GM21381 (cell line): ENCODE measurements around the gene STK38L.

Experiments
- ATAC-seq: cut with Tn5 transposase; IDR thresholded peaks from one replicate; pipeline ENCODE4 v1.9.1; 2021; ENCODE audit warnings: mild to moderate bottlenecking, moderate library complexity; ENCODE audit not compliant: unreplicated experiment

The STK38L gene

DNA sequence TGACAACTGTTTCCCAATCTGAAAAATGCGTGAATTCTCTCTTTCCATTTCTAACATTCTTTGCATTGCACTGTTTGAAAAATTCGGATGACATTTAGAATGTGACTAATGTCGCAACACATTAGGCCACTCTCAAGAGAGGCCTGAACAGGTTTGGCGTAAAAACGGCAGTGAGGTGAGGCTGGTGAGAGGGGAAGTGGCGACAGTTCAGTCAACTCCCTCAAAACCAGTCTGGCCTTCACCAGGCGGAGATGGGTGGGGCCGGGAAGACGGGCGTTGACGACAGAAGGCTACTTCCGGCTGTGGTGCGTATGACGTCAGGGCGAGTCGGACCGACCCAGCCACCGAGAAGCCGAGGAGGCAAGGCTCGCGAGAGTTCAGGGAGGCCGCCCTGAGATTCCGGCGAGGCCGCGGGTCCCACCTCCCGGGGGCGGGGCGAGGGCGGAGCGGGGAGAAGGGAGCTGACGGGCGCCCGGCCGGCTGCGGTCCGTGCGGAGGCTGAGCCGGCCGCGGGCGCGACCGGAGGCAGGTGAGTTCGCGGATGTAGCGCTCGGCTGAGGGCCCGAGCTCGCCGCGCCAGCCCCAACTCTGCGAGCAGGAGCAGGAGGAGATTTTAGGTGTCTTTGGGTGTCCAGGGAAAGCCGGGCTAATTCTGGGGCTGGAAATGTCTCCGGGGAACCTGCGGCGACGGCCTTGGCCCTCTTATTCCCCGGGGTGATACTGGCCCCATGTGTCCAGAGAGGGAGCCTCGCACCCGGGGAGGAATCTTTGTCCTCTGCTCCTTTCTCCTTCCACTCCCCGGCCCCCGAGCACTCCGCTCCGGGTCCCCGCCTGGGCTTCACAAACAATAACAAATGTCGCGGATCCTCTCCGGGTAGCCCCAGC is at the start of gene STK38L:
TSS of gene STK38L (plus strand) at position 483 of the 885 bp plus-strand sequence. CDS start 53,435 bp downstream, outside the sequence.
- ATAC-seq, result peak; percentile 91

- ATAC-seq, result no peak
Measured at GRCh38 chr12:27194644-27195043, 49.4 kb upstream of the STK38L start.

- no peak for ATAC-seq
Measured at GRCh38 chr12:27198036-27198435, 46.0 kb upstream of the STK38L start.

- no peak for ATAC-seq
Measured at GRCh38 chr12:27199638-27200300, 44.3 kb upstream of the STK38L start.

- ATAC-seq, result no peak
Measured at GRCh38 chr12:27201169-27201568, 42.9 kb upstream of the STK38L start.

DNA sequence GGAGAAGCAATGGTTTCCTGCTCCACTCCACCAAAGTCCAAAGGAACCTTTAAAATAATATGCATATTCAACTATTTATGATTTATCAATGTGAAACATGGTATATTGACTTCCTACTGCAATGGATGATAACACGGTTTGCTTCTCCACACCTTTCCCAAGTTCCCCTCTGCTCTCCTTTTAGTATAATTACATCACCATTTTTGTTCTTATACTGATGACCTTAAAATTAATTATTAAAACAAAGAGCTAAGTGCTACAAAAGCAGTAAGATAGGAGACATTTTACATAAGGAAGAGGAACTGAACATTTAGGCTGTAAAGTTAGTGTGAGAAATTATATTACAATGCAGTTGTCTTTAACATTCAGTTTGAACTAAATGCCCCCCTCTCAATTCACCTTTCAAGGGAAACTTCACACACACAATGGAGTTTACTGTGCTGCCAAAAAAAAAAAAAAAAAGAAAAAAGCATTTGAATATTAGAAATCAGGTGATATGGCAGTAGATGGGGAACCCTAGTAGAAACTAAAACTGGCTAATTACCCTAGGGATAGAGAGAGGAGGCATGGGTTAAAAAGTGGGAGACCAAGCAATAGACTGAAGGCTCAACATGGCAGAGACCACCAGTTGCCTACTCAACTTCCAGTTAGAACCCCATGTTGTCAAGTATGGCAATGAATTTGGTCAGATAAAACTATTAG is 37.1 kb upstream of the STK38L start:
- peak; percentile 8 for ATAC-seq

GRCh38 chr12:27207615-27208413 is 36.3 kb upstream of the STK38L start:
- peak; percentile 83 for ATAC-seq

DNA sequence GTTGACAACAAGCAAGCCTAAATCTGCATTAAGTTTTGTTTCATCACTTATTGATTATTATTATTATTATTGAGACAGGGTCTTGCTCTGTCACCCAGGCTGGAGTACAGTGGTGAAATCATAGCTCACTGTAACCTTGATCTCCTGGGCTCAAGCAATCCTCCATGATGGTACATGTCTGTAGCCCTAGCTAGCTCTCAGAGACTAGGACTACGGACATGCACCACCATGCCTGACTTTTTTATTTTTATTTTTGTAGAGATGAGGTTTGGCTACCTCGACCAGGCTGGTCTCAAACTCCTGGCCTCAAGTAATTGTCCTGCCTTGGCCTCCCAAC is 35.7 kb upstream of the STK38L start:
- ATAC-seq, result peak; percentile 13

DNA sequence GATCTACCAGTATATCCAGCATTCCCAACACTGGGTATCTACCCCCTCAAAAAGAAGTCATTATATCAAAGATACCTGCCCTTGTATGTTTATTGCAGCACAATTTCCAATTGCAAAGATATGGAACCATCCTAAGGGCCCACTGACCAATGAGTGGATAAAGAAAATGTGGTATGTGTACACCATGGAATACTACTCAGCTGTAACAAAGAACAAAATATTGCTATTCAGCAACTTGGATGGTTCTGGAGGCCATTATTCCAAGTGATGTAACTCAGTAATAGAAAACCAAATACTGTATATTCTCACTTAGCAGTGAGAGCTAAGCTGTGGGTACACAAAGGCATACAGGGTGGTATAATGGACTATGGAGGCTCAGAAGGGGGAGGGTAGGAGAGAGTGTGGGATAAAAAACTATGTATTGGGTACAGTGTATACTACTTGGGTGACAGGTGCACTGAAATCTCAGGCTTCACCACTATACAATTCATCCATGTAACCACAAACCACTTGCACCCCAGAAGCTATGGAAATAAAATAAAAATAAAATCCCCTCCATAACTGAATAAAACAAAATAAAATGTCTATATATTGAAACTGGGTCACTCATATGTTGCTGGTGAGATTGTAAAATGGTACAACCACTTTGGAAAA is 34.7 kb upstream of the STK38L start:
- no peak for ATAC-seq

DNA sequence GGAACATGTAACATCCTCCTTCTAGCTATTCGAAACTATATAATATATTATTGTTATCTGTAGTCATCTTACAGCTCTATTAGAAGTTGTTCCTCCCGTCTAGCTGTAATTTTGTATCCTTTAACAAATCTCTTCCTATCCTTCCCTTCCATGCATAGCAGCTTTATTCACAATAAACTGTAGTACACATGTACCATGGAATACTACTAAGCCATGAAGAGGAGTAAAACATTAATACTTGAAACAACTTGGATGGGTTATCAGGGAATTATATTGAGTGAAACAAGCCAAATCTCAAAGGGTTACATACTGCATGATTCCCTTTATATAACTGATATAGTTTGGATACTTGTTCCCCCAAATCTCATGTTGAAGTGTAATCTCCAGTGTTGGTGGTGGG is 33.9 kb upstream of the STK38L start:
- no peak for ATAC-seq

DNA sequence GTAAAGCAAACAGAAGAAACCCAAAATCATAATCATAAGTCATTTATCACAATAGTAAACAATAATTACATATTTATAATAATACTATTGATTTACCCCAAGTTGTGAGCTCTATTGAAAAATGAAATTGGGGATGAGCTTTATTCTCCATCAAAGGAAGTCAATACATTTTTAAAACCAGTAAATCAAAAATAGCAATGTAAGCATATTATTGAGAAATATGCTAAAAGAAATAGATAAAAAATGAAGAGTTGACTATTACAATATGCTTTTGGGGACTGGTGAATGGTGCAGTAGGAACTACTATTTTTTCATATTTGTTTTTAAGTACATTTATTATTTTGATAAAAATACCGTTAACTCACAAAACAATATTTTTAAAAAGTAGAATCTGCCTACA is 31.2 kb upstream of the STK38L start:
- no peak for ATAC-seq

DNA sequence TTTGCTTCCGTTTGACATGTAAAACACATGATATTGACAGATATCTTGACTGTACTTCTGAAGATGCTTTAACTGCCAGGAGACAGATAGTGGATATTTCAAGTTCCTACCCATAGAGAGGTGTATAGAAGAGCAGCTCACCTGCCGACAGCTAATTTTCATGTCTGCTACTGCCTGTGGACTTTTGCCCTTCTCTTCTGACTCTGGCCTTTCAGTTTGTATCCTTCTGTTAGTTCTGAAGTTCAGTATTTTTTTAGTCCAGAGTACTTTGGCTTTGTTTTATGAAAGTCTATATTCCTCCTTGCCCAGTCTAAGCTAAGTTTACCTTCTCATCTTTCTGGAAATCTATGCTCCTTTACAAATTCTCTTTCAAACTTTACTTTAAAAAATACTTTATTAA is 30.8 kb upstream of the STK38L start:
- no peak for ATAC-seq

DNA sequence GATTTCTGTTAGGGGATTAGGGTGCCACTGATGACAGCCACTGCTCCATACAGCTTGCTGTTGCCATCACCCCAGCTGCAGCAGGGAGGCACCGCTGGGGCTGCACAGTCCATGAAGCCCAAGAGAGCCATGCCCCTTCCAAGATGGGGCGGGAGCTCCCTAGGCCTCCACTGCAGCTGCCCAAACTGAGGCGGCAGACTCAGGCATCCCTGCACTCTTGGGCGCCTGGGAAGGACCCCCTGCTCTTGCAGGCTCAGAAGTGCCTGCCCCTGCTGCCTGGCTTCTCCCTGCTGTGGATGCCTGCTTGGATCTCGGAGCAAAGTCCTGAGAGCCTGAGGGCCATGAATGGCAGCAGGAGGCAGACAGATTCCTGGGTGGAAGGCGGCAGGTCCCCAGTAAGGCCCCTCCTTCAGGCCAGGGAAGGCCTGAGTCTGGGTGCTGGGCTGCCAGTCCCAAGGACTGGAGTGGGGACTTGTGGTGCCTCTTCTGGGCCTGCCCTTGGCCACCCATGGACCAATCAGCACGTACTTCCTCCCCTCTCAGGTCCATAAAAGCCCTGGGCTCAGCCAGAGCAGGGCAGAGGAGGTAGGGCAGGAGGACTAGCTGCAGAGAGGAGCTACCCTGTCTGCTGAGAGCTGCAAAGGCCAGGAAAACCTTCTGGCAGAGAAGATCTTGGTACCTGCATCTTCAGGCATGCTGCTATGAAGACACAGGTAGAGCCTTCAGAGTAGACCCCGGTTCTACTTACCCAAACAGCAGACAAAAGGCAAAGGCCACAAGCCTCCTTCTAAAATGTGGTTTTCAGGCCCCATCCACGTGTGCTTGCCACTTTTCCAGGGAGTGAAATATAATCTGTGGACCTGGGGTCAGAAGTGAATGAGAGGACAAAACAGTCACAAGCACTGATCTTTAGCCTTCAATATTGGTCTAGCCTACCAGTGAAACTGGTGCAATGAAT is 30.0 kb upstream of the STK38L start:
- no peak for ATAC-seq

GRCh38 chr12:27217590-27217989 is 26.5 kb upstream of the STK38L start:
- ATAC-seq, result no peak

DNA sequence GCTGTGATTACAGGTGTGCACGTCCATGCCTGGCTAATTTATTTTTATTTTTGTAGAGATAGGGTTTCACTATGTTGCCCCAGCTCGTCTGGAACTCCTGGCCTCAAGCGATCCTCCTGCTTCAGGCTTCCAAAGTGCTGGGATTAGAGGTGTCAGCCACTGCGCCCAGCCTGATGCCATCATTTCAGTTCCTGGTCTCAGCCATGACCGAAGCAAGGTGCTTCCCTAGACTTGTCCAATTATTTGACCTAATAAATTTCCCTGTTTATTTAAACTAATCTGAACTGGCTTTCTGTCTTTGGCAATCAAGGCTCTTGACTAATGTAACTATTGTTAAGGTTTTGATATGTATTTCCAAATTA is 24.4 kb upstream of the STK38L start:
- no peak for ATAC-seq

- ATAC-seq, result peak; percentile 59
Measured at GRCh38 chr12:27220055-27220987, 23.8 kb upstream of the STK38L start.

DNA sequence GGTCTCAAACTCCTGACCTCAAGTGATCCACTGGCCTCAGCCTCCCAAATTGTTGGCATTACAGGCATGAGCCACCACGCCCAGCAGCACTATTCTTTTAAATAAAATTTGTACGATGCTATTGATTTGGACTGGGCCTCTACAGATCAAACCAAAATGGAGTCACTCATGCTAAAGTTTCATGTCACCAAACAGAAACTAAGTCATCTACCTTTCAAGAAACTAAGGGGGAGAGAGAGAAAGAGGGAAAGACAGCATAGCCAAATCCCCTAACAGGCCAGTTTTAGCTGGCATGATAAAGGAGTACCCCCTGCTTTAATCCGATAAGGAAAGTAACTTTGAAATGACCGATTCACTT is 23.1 kb upstream of the STK38L start:
- no peak for ATAC-seq

DNA sequence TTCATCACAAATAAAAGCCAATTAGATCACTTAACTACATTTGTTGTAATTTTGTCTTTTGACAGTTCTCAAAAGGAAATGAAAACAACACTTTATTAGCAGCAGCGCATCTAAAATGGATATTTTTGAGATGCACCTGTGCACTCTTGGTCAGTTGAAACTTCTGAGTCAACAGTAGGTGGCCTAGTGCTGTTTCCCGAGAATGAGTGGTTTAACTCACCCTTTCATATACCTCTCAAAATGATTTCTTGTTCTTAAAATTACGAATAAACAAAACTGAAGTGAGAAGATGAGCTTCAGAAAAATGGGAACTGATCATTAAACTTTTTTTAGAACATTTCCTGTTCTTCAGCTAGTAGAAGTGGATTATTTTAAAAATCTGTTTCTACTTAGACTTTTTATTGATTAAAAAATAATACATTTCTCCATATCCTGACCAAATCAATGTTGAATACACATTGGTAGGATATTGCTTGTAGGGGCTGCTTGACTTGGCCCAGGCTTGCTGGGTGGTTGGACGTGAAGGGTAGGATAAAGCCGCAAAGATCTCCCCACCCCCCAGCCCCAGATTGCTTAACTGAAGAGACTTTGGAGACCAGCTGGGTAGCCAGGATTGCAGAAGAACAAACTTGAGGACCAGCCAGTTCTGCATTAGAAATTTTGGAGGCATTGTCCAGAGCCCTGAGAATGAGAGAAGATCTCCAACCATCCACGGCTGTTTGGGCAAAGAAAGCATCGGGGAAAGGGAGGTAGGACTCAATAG is 22.3 kb upstream of the STK38L start:
- ATAC-seq, result peak; percentile 58
